WI38 (cell line): ENCODE results near the gene IL1RL1.

Source experiments
- H3K4me3 ChIP-seq: 2 replicates; pipeline ENCODE4 v1.5.1; 2011; ENCODE audit warnings: low read depth, mild to moderate bottlenecking, control low read depth, low read length
- CTCF ChIP-seq: IDR thresholded peaks from 2 replicates; pipeline ENCODE4 v1.5.1; 2012; ENCODE audit warnings: low read depth, mild to moderate bottlenecking, control low read depth, low read length

IL1RL1 gene

DNA sequence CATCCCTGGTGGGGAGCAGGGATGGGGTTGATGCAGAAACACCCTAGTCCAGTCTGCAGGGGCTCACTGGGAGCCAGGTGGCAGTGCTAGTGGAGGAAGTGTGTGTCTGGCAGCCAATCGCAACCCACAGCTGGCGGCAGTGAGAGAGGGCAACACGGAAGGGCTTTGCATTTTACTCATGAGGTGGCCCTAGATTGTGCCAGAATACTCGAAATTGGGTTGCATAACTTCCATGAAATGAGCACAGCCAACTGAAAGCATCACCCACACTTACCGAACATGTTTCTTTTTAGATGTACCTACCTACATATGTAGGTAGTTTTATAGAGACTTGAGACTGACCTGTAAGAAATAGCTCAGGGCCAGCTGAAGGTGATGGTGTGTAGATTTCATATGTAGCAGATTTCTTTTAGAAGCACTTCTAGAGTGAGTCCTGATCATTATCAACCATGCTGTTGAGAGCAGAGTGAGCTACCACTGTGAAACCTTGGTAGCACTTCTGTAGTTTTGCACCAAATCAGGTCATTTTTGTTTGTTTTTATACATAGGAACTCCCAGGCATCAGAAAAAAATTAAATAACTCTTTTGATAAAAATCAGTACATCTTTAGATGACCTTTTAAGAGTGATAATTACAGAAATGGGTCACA is 57.2 kb downstream of the IL1RL1 start:
- no peak for TF ChIP-seq CTCF
- H3K4me3 ChIP-seq = no peak overlapping the region

GRCh38 chr2:102369866-102370265 is 58.5 kb downstream of the IL1RL1 start:
- no peak for TF ChIP-seq CTCF
- no peak overlapping the region for H3K4me3 ChIP-seq

GRCh38 chr2:102376052-102376591 is 64.8 kb downstream of the IL1RL1 start:
- no peak overlapping the region for H3K4me3 ChIP-seq
- TF ChIP-seq CTCF = no peak

GRCh38 chr2:102383722-102384121 is 72.4 kb downstream of the IL1RL1 start:
- no peak overlapping the region for H3K4me3 ChIP-seq
- TF ChIP-seq CTCF = no peak

- TF ChIP-seq CTCF = no peak
Observed at GRCh38 chr2:102385522-102385921, 74.2 kb downstream of the IL1RL1 start.

GRCh38 chr2:102386004-102386403 is 74.6 kb downstream of the IL1RL1 start:
- no peak overlapping the region for H3K4me3 ChIP-seq
- TF ChIP-seq CTCF = no peak

More at GRCh38 chr2:102385522-102385921, 74.2 kb downstream of the IL1RL1 start:
- no peak overlapping the region for H3K4me3 ChIP-seq

GRCh38 chr2:102386867-102387541 is 75.6 kb downstream of the IL1RL1 start:
- no peak for TF ChIP-seq CTCF
- H3K4me3 ChIP-seq = no peak overlapping the region
